DMS53 treated with DMSO at 0.1 percent for 48 hours (cell line): ENCODE data around the gene KCNMA1.
"Not testable (repeated sequence)": the region's sequence is repeated elsewhere in the genome, so short reads cannot be mapped to it uniquely, and the experiment has no call there.

Experiments
- DNase-seq: peaks from one replicate; lab custom pipeline; 2025; ENCODE audit not compliant: unreplicated experiment; lab: John Stamatoyannopoulos, UW

The KCNMA1 gene

DNA sequence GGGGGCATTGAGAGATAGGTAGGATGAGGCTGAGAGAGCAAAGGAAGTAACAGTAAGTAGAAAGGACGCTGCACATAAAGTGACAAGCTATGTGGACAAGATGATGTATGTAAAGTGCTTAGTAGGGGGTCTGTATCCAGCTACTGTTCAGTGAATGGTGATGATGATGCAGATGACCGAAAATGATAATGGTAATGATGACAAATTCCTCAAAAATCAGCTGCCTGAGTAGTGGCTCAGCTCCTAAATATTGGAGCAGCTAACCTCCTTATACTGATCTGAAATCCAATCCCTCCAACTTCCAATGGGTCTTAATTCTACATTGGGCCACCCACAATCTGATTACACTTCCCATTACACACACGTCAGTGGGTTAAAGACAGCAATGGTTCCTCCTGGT, 27.1 kb upstream of the KCNMA1 start:
- DNase-seq: no peak

DNA sequence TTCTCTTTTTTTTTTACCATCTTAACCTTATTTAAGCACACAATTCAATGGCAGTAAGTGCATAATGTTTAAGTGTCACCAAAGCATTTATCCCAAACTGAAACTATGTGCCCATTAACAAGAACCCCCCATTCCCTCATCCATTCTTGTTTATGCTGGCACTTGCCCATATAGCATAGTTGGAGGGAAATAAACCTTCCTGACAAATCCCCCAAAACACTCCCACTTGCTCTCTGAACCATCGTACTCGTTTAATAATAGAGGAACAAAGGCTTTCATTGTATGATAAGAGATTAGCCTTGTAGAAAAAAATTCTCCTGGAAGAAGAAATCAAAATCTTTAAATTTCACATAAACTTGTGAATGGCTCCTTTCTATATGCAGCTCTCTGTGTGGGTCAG, 26.4 kb upstream of the KCNMA1 start:
- no peak for DNase-seq

DNA sequence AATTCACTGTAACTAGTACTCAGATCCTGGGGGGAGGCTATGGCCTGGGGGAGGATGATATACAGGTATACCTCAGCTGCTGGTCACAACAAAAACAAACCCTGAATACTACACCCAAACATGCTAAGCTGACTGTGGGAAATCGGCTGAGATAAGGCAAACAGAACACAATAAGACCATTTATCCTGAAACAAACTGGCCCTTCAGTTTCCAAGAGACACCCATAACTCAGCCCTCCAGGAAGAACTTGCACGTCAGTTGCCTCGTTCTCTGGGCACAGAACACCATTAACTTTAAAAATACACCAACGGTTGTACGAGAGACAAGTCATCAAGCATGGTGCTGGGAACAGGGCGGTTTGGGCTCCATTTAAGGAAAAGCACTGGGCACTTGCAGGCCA, 24.1 kb upstream of the KCNMA1 start:
- DNase-seq: no peak

DNA sequence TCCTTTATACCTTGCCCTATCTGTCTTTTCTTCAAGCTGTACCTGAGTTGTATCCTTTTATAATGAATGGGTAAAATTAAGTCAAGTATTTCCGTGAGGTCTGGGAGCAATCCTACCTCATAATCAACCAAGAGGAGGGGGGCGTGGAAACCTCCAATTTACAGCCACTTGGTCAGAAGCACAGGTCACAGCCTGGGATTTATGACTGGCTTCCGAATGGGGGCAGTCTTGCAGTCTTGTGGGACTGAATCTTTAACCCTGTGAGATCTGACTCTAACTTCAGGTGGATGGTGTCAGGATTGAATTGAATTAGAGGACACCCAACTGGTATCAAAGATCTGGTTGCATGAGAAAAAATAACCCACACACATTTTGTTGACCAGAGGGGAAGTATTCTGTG, 23.5 kb upstream of the KCNMA1 start:
- no peak for DNase-seq

DNA sequence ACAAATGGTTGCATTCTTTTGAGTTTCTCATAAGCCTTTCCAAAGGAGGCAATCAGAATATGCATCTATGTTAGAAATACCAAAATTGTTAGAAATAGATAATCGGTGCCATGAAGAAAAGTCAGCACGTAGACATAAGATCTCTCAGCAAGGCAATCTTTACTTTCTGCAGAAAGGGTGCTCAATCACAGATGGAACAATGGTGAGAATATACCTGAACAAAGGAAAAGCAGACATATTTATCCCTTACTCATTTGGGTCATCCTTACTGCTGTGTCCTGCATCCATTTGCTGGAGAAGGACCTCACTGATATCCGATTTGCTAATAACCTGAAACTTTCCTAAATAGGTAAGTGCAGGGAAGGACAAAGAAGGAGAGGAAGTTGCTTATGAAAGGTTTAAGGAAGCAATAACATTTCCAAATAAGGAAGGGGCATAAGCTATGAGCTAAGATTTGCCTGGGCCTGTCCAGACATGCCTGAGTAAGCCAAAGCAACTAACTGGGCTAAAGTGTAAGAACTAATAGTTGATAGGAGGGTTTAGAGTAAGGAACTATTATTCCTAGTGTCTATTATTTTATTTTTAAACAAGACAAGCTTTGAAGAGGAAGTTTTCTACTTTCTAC, 21.6 kb upstream of the KCNMA1 start:
- DNase-seq: not testable (repeated sequence)

DNA sequence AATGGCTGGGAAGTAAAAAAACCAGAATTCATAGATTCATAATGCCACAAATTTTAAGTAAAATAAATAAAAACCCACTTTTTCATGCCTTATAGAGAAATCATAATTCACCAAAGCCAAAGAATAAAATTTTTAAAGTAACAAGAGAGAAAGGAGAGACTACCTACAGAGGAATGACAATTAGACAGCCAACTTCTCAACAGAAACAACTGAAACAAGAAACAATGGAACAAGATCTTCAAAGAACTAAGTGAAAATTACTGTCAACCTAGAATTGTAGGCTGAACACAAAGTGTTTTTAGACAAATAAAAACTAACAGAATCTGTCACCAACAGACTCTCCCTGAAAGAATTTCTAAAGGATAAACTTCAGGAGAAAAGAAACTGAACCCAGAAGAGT, 15.6 kb upstream of the KCNMA1 start:
- DNase-seq: no peak

DNA sequence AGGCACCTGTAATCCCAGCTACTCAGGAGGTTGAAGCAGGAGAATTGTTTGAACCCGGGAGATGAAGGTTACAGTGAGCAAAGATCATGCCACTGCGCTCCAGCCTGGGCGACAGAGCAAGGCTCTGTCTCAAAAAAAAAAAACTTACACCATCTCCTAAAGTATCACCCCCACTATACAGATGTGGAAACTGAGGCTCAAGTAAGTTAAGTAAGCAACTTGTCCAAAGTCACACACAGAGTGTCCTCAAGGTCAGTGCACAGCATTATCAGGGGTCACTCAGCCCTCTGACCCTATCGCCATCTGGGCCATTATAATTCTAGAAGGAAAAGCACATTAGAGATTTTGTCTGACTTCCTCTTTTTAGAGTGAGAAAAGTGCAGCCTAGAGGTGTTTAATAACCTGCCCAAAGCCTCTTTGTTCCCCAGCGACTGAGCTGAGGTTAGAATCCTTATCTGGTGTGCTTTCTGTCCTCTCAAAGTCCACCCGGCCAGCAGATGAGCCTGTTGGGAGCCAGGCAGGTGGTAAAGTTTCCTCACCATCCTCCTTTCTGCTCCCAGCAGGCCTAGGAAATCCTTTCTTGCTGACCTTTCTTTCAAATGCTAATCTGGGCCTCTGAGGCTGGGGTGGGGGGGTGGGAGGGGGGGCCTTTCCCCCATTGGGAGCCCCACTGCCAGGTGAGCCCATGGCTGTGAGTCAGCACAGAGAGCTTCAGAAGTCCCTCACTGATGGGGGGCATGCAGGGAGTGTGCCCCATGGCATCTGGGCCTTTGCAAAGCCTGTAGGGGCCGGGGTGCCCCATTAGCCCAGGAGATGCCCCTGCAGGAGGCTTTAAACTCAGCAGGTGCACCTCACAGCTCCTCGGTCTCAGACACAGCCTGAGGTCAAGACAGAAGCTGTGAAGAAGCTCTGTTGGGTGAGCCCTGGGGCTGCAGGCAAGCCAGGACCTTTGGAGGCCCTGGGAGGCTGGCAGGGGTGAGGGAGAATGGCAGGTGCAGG, 12.0 kb upstream of the KCNMA1 start:
- DNase-seq: no peak

DNA sequence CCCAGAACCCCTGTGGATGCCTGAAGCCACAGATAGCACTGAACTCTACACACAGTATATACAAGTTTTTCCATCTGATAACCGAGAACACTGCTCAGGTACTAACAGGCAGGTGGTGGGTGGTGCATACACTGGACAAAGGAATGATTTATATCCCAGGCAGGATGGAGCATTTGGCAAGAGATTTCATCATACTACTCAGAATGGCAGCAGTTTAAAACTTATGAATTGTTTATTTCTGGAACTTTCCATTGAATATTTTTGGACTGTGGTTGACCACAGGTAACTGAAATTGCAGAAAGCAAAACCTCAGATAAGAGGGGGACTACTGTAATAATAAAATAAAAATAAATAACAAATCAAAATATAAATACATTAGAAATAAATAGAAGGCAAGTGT, 10.9 kb upstream of the KCNMA1 start:
- no peak for DNase-seq

DNA sequence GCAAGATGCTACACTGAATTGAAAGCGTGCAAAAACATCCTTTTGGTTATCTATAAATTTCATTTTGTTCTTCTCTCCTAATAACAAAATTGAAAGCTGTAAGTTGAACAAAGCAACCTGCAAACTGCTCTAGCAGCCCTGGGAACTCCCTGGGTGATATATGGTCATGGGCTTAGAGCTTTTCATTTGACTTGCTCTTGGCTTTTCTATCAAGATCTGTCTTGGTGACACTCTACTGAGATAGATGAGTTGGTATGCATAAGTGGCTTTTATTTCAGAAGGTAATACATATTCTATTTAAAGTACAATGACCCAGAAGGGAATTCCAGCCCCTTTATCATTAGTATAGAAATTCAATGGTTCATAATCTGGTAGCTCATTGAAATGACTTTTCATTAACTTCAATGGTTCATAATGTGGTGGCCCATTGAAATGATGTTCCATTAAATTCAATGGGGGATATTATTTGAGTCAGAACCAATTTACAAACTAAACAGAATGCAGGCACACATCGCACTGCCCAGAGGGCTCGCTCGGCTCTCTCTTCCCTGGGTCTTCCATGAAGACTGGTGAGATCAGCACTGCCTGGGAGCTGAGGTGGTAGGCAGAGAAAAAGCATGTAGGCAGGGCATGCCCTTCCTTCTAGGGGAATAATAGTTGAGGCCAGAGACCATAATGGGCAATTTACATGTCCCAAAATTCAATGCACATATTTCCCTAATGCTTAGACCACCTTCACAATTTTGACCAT, 10.1 kb upstream of the KCNMA1 start:
- no peak for DNase-seq

DNA sequence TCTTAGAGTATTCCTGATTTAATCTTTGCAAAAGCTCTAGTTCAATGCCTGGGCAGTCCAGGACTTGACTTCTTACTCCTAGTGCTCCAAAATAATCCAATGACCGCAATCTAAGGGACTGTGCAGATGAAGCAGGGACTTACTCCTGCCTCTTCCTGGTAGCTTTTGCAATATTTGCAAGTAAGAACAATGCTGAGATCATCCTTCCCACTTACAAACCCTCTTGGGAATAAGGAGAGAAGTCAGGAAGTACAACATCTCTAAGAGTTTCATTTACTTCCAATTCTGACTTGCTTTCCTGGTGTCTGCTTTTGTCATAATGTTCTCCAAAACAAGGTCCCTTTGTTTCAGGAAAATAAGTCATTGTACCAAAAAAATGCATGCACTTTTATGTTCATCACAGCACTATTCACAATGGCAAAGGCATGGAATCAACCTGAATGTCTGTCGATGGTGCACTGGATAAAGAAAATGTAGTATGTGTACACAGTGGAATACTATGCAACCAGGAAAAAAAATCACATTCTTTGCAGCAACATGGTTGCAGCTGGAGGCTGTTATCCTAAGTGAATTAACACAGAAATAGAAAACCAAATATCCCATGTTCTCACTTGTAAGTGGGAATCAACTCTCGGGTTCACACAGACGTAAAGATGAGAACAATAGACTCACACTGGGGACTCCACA, 7.1 kb upstream of the KCNMA1 start:
- DNase-seq: no peak

DNA sequence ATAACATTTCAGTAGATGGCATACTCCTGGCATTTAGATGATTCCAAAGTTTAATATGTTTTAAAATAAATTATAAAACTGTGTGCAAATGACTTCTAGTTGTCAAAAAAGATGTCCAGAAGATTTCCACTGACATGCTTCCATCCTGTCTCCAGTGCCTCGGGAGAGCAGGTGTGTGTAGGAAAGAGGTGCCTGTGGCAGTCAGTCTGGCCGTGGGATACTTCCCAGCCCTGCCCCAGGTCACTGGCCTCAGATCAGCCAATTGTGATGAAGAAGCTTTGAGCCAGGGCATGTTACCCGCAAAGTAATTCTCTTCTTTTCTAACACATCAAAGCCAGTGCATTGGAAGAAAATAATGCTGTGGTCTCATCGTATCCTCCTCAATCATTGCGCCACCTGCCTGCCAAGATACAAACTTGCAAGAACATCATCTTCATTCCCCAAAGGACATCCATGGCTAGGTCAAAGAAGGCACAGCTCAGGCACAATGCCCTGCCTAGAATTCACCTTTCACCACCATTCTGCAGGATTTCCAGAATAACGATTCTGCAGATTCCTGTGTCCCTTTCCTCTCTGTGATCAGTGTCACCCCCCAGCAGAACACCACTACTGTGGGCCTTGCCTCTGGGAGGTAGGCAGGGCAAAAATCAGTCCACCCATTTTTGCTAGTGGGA, 6.3 kb upstream of the KCNMA1 start:
- peak; percentile 64 for DNase-seq

DNA sequence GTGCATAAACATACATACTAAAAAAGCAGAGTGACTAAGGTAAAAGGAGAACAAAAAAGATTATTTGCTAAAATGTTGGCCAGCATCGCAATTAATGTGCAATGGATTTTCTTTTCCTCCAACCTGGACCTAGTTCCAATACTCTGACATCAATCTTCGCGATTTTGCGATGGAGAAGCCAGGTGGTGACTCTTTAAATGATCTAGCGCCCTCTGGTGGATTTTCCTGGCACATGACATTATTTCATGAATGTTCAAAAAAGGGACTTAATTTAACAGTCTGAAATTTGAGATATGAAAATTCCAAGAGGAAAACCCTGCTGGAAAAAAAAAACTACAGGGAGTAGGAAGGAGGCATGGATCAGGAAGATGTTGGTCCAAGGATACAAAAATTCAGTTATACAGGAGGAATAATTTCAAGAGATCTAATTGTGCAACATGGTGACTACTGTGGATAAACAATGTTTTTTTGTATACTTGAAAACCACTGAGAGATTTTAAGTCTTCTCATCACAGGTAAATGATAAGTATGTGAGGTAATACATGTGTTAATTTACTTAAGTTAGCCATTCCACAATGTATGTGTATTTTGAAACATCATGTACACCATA, 4.3 kb upstream of the KCNMA1 start:
- peak; percentile 73 for DNase-seq

DNA sequence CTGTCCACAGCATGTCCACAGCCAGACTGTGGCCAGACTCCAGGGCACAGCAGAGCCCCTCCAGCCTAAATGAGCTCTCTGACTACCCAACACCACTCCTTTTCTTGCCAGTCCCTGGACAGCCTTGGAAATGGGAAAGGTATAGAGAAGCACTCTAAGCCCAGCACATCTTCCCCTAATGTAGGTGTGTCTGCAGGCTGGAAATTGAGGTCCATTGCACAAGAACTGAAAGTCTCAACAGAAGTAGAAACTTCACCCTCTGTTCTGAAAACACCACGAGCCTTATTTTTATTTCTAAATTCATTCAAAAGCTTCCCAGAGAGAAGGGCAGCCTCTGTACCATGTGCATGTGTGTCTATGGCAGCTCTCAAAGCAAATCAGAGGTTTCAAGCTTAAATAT, 3.7 kb upstream of the KCNMA1 start:
- no peak for DNase-seq

DNA sequence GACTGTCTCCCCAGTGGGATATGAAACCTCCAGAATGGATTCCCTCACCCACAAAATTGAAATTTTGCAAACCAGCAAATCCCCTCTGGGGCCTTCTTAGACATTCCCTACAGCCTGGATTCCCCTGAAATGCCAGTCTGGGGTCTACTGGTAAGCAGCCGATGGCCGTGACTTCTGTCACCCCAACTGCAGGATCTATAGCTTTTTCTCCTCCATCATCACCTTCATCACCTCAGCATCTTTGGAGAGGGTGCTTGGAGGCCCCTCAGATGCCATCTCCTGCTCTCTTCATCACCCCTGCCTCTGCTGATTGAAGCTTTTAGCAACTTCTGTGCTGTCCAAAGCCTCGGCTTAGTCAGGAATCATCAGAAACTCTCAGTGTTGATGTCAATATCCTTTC, 2.6 kb upstream of the KCNMA1 start:
- no peak for DNase-seq

DNA sequence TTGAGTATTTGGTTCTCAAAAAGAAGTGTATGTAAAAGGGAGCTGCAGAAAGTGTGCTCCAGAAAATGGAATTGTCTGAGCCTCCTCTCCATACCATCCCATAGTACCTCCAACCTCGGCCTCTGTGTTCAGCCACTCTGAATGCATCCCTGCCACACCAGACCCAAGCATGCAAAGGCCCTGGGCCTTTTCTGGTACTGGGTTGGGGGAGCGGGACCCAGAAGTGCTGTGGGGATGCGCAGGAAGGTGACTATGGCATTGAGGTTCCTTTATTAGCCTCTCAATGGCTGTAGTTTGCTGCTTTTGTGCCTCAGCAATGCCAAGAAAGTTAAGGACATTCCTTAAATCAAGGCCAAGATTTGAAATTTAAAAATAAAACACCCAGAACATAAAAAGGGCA, 2.1 kb upstream of the KCNMA1 start:
- DNase-seq: no peak

DNA sequence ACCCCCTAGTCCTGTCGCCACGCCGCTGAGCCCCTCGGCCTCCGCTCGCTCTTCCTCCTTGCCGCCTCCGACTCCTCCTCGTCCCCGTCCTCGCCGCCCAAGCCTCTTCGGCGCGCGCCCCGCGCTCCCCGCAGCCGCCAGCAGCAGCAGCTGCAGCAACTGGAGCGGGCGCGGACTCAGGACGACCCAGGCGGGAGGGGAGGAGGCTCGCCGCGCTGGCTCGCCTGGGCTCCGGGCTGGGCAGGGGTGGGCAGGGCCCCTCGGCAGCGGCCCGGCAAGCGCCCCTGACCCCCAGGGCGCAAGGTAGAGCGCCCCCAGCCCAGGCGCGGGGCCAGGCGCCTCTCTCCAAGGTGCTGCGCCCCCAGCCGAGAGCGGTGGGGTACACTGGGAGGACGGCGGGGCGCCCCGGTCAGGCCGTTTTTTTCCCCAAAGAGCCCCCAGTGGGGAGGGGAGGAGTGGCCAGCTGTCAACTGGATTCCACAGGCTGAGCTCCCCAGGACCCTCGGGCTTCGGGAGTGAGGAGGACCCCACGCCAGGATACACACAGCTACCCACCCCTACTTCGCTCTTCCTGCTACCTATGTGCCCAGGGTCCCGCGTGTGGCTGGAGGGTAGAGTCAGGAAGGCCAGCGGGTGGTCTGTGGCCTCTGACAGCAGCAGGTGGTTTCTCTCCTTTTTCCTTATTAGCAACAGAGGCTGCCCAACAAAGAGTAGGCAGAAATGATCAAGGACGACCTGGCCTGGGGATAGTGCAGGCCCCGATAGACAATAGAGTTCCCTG, 903 bp upstream of the KCNMA1 start:
- no peak for DNase-seq

DNA sequence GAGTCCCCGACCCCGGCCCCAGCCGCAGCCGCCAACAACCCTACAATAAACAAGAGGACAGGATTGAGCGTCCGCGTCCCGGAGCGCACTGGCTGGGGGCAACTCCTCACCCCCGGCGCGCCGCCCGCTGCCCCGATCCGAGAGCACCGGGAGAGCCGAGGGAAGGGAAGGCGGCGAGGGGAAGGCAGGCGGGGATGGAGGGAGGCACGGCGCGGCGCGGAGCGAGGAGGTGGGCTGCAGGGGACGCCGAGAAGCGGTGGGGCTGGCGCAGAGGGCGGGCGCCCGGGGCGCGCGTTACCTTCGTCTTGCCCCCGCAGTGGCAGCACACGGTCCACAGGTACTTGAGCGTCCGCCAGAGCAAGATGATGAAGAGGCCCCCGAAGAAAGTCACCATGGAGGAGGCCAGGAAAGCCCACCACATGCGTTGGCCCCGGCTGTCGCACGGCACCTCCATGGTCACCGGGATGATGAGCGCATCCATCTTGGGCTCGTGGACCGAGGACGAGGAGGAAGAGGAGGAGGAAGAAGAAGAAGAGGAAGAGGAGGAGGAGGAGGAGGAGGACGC, 559 bp downstream of the KCNMA1 start:
- DNase-seq: no peak

DNA sequence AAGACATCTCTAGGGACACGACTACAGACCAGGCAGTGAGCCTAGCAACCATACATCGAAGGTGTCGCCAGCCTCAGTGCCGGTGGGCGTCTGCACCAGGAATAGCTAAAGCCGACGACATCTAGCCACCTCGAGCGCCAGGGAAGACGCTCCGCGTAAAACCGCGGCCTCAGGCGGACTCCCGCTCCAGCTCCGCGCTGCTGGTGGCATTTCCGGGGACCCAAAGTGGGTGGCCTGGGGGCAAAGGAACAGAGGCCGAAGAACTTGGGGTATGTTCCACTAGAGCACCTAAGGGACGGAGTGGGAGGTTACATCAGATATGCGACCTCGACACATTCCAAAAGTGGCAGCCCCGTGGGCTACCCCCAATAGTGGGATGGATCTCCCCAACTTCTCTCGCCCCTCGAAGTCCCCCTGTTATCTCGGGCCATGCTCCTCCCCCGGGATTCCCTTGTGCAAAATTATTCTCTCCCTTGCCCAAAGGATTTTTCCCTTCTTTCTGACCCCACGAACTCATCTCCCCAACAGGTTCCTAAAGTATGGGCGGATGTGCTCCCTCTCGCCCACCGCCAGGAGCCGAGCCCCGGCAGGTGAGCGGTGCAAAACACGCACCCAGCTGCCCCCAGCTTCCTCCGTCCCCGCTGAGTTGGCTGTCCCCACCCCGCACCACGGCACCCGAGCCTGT, 1.2 kb downstream of the KCNMA1 start:
- DNase-seq: no peak
